Smooth muscle cell of the brain vasculature (primary cell): ENCODE results near the gene UVRAG.

Source experiments
- DNase-seq: peaks from one replicate; pipeline ENCODE4 v3.0.0-alpha.2; 2012; ENCODE audit warnings: low read depth, low spot score

Gene UVRAG

DNA sequence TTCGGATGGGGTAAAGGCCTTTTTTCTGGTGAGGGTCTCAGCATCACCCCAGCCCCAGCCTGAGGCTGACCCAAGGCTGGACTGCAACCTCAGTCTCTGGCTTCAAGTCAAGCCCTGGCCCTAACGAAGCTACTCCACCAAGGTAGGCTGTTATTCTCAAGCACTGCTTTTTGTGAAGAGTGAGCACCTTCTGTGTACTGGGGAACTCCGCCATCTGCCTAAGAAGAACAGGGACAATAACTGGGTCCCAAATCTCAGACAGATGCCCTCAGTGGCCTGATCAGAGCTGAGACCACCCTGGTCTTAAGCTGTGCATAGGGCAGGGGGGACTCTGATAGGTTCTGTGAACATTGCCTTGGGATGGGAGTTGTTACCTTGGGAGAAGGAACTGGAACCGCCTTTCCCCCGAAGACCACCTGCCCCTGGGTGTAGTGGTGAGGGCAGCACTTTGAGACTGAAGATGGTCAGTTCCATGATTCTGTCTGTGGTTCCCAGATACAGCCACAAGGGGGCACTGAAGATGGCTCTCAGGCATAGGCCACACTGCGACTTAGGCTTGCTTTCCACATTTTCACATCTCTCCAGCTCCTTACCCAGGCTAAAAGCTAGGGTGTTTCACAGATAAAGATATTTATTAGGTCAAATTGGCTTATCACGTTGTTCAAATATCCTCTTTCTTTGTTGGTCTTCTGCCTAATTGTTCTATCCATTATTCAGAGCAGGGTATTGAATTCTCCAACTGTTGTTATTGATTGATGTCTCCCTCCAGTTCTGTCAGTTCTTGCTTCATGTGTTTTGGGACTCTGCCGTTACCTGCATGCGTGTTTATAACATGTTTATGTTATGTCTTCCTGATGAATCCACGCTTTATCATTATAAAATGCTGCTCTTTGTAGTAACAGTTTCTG lies 11.8 kb upstream of the UVRAG start:
- peak; percentile 51 for DNase-seq

DNA sequence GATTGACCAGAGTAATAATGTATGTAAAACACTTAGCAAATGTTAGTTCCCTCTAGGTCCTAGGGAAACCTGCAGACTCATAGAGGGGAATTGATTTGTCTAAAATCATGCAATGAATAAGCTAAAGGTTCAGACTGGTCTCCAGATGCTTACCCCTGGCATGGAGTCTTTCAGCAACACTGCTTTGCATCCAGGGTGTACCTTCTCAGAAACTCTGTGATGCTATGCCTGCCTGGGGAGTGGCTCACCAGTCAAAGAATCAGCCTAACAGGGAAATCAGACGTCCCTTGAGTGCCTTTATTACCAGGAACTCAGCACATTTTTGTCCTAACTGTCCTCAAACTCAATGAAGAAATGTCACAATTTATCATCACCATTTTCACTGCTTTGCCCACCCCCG lies 5.9 kb upstream of the UVRAG start:
- DNase-seq = no peak

DNA sequence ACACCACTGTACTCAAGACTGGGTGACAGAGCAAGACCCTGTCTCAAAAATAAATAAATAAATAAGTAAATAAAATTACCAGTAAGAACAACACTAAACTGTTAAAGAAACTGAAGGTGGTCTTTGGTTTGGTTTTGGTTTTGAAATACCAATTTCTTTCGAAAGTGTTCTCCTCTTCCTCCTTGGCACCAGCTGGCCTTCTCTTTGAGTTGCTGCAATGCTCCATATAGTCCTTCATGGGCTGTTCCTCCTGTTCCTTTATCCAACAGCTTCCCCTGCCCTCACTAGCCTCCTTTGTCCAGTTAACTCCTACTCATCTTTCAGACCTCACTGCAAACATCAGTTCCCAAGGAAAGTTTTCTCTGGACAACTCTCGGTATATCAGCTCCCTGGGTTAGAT lies 5.0 kb upstream of the UVRAG start:
- no peak for DNase-seq

DNA sequence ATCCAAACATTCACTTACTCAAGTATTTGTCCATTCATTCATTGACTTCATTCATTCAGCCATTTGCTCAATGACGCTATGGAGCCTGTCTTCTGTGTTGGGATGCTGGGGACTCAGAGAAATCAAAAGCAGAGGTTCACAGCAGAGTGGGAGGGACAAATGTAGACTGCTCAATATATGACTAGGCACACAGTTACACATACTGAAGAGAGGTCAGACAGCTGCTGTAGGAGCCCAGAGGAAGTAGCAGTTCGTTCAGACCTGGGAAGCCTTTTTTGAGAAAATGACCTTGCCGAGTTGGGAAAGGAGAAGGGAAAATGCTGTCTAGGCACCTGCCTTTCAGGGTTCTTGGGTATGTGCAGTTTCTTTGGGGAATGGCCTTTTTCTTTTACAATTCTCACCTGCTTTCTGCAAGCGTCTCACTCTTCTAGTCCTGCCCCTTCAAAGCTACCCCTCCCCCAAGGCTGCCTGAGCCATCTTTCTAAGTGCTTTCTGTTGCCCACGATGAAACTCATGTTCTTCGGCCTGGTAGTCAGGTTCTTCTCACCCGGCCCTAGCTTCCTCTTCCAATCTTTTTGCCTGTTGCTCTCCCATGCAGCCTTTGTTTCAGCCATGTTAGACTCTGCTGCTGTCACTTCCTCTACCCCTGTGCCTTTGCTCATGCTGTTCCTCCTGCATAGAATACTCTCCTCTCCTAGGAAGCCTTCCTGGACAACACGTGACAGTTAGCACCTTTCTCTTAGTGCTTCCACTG lies 4.2 kb upstream of the UVRAG start:
- no peak for DNase-seq

DNA sequence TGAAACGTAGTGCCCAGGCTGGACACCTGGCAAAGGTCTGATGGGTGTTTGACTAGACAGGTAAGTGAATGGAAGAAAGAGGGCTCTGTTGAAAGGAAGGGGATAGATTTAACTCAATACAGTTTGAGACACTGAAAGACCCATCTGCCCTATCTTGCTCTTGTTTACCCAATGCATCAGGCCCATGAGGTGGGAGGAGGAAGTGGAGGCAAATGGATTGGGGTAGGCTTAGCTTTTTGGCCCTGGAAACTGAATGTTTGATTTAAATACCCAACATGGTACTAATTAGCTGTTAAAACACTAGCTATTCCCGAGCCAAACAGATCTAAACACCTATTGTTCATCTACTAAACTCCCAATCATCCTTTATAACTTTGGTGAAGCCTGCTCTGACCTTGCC lies 3.5 kb upstream of the UVRAG start:
- no peak for DNase-seq

DNA sequence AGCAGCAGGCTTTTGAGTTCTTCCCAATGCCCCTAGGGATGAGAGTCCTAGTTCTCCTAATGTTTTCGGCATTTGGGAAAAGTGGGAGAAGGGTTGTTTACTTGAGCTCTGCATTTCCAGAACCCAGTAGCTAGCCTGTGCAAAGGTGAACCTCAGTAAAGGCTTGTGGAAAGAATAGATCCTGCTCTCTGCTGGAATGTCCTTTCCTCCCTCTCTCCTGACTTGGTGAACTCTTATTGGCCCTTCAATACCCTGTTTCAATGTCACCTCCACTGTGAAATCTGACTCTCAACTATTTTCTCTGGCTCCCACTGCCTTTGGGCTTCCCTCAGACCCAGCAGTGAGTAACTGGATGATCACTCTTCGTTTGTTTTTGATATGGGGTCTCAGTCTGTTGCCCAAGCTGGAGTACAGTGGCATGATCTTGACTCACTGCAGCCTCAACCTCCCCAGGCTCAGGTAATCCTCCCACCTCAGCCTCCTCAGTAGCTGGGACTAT lies 2.4 kb upstream of the UVRAG start:
- no peak for DNase-seq

DNA sequence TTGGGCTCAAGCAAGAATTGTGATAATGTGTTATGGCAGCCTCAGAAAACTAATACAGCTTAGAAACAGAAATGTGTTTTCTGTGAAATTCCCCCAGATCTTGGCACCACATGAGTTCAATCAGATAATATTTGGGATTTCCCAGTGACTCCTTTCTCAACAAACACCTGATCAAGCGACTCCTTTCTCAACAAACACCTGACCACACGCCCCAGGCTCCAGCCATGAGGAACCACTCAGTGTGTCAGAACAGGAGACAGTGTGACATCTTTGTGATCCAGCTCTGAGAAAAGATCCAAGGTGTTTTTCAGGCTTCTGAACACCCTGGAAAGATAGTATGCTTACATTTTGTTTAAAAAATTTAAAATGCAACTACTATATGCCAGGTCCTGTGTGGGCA lies 1.9 kb upstream of the UVRAG start:
- no peak for DNase-seq

DNA sequence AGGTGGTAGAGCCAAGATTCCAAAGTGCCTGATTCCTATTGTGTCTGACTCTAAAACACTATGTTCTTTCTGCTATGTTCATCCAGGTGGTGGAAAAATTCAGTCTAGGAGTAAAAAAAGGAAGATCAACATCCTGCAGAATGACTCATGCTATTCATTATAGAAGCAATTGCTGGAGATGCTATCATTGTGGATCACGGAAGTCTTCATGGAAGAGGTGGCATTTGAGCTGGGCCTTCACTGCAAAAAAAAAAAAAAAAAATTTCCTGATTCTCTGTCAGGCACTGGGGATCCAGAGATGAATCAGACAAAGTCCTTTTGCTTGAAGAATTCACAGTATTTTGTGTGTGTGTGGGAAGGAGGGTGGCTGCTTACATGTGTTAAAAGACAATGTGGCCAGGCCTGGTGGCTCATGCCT lies 1.4 kb upstream of the UVRAG start:
- no peak for DNase-seq

DNA sequence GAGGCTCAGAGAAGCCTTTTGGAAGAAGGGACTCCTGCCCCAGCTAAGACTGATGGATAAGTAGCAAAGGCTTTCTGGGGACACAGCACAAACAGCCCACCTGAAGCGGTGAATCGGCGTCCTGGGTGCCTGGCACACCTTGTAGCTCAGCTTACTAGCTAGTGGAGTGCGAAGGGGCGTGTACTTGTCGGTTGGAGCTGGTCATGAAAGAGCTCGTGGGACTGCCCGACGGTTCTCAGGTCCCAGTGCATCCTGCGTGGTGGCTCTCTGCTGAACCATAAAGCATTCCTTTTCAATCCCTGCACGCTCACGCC lies 690 bp upstream of the UVRAG start:
- DNase-seq = no peak

DNA sequence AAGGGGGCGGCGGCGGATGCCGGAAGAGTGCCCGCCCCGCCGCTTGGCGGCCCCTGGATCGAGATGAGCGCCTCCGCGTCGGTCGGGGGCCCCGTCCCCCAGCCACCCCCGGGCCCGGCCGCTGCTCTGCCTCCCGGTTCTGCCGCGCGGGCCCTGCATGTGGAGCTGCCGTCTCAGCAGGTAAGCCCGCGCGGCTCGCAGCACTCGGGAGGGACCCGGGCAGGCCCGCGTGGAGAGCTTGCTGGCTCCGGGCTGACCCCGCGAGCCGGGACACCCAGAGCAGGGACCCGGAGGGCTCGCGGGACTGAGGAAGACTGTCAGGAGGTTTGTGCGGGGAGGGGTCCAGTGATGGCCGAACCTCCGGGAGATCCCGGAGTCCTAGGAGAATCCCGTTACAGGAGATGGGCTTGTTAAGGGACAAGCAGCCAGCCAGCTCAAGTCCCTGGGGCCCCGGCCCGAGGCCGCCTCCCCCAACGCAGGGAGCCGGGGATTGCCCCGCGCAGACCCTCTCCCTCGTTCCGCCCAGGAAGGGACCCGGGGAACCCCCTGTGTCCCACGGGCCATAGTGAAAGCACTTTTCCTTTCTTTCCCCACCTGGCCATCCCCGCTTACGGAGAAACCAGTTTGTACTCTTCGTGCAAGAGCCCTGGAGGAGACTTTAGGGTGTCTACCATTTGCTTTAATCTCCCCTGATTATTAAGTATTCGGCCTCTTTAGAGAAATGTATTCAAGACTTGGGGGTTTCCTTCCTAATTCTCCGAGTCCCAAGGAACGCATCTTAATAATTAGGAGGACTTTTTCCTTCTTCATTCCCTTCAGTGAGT lies 547 bp downstream of the UVRAG start:
- no peak for DNase-seq

DNA sequence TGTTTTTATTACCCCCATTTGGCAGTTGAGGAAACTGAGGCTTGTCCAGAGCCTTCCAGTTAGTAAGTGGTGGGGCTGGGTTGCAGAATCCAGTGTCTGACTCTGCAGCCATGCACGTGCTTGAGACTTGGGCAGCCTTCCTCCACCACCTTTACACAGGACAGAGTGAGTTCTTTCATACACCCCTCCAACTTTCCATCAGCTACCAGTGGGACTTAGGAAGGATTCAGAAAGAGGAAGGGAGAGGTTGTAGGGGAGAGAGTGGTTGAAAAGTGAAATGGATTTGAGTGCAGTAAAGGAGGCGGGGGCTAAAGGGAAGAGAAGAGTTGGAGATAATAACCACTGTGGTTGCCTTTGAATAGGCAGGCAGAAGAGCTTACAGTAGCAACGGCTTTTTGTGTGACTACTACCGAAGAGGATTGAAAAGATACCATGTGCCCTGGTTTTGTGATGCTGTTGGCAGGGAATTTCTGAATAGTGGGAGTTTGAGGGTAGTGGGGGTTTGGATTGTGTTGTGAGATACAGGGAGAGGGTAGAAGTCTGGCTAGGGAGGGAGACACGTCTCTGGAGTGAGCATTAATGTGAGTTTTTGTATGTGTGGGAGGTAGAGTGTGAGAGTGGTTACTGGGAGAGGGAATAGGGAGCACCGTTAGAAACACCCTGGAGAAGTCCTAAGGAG lies 1.7 kb downstream of the UVRAG start:
- no peak for DNase-seq

DNA sequence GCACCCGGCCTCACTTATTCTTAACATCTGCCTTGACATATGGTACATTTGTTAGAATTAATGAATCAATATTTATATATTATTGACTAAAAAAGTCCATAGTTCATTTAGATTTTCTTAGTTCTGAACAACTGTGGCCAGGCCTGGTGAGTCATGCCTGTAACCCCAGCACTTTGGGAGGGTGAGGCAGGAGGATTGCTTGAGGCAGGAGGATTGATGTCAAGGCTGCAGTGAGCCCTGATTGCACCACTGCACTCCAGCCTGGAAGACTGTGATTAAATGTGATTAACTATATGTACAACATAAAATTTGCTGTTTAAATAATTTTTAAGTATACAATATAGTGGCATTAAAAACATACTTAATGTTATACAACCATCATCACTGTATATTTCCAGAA lies 5.6 kb downstream of the UVRAG start:
- DNase-seq = no peak

DNA sequence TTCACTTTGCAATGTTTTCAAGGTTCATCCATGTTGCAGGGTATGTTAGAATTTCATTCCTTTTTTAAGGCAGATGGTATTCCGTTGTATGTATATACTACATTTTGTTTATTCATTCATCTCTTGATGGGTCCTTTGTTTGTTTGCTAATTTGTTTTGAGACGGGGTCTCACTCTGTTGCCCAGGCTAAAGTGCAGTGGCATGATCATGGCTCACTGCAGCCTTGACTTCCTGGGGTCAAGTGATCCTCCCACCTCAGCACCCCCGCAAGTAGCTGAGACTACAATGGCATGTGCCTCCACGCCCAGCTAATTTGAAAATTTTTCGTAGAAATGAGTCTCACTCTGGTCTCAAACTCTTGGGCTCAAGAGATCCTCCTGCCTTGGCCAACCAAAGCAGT lies 6.2 kb downstream of the UVRAG start:
- DNase-seq = no peak

DNA sequence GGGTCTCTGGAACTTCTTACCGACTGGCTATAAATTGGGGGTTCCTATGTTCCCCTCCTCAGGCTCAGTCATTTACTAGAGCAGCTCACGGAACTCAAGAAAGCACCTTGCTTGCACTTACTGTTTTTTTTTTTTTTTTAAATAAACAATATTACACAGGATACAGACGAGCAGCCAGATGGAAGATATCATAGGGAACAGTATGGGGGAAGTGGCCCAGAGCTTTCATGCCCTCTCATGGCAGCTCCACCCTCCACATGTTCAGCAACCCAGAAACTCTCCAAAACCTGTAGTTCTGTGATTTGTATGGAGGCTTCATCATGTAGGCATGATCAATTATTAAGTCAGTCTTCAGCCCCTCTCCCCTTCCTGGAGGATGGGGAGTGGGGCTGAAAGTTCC lies 7.5 kb downstream of the UVRAG start:
- DNase-seq = no peak

DNA sequence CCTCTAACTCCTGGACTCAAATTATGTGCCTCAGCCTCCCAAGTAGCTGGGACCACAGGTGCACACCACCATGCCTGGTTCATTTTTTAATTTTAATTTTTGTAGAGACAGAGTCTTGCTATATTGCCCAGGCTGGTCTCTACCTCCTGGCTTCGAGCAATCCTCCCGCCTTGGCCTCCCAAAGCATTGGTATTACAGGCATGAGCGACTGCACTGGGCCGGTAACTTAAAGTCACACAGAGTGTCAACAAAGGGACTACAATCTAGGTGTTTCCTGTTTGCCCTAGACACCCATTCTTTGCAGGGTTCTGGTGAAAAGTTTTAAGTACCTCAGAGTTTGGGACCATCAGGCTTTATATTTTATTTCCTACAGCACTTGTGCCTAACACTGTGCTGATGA lies 8.4 kb downstream of the UVRAG start:
- DNase-seq = no peak

DNA sequence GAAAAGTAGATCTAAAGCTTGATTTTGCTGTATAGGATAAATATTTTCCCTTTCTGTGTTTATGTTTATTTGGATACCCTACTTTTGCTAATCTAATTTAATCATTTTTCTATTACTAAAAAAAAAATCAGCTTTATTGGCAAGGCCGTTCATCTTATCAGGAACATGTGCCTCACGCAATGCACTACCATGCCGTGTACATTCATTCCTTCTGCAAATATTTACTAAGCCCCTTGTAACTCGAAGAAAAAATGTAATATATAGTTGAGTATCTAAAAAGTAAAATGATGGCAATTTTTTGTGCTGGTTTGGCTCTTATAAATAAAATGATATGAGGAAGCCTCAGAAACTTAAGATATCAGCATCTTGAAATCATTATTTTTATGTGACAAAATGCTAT lies 8.9 kb downstream of the UVRAG start:
- DNase-seq = no peak

DNA sequence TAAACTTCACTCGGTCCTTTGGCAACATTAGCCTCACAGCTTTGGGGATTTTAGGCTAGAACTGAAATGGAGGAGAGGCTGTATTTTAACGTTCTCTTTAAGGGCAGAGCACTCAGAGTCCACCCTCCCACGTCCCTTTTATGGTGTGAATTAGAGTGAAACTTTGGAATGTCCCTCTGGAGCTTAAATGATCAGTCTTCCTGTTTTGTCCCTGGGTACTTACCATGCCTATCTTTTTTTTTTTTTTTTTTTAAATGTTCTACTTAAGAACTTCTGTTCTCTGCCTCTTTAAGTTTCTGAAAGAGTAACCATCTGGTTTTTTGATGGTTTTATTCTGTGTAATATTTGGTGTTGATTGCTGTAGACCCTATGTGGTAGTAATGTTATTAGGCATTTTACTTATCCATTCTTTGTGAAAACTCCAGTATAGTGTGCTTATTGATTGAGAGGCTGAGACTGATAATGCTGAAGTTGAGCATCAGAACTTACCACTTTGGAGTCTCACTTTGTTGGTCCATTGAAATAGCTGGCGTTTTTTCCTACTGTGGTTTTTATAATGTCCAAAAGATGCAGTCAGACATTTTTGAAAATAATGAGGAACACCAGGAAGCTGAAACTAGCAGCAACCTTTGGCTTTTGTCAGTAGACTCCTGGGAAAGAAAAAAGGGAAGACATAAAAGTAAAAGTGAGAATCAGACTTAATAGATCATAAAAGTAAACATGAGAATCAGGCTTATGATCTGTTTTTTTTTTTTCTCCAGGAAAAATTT lies 11.6 kb downstream of the UVRAG start:
- no peak for DNase-seq

DNA sequence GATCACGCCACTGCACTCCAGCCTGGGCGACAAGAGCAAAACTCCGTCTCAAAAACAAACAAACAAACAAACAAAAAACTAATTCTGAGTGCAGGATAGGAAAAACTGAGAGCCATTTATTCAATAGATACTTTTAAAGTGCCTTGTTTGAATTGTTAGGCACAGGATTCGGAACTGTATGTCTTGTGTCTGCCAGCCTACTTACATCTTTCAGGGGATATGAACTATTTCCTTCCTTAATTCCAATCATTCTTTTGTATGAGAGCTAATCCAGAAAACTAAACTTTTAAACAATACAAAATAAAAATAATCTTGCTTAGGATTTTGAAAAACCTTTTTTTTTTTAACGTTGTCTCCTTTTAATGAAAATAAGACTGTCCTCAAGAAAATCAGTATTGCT lies 12.6 kb downstream of the UVRAG start:
- no peak for DNase-seq

DNA sequence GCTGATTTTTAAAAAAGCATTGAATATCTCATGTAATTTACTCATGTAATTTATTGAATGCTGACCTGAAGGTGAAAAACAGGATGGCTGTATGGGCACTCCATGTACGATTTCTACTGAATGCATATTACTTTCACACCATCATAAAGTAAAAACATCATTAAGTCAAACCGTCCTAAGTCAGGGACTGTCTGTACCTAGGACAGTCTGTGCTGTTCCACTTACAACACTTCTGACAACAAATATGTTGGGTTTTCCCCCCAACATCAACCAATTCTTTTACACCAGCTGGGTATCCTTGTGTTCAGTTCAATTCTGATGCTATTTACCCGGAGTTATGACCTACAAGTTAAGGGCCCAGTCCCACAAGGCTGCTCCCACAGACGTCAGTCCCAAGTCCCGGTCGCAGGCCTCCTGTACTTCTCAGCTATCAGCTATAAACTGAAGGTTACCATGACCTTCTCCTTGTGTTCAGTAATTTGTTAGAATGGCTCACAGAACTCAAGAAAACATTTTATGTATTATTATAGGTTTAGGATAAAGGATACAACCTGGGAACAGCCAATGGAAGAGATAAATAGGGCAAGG lies 17.0 kb downstream of the UVRAG start:
- DNase-seq = no peak

DNA sequence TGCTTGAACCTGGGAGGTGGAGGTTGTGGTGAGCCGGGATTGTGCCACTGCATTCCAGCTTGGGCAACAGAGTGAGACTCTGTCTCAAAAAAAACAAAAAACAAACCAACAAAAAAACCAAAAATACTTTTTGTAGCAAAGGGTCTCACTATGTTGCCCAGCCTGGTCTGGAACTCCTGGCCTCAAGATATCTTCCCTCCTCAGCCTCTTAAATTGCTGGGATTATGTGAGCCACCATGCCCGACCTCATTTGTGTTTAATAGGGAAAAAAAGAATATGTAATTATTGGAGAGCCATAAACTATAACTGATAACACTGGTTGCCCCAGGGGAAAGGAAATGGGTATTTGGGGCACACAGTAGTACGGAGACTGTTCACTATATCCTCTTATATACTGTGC lies 19.7 kb downstream of the UVRAG start:
- DNase-seq = no peak

DNA sequence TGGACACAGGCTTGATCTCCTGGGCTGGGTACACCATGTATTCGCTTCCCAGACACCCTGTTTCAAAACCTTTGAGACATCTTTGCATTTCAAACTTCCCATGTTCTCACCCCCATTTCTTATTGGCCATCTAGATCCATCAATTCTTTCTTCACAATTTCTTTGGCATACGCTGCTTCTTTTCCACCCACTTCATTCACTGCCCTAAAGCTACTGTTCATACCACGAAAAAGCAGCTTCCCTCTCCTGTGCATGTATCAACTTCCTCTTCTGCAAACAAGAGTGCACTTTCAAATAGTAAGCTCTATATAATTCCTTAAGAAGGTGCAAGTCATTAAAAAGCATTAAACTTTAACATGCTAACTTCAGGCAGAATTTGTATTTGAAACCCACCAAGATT lies 21.4 kb downstream of the UVRAG start:
- no peak for DNase-seq
